ENCODE data around the gene DGAT2L6. TPM values are rescaled to one million over a fixed set of nuclear protein-coding genes. Genes with fewer than 3 reads are reported as not detected.
"Not testable (repeated sequence)": the region's sequence is repeated elsewhere in the genome, so short reads cannot be mapped to it uniquely, and the experiment has no call there.

The DGAT2L6 gene
- total RNA-seq, 2 donors from 2014 or later = not detected

GRCh38 chrX:70196961-70197720 is 19.9 kb downstream of the DGAT2L6 start:
- Histone ChIP-seq H3K27ac (no peak overlapping the region), H3K9me3 (peaks cover 0 to 12% of the 10 kb centered on the region in 2 donors), H3K36me3 (no peaks in the 10 kb centered on the region), H3K4me3 (no peak overlapping the region), H3K4me1 (no peaks in the 10 kb centered on the region), H3K27me3 (no peaks in the 10 kb centered on the region)
- peak; percentile 52 to 72 for TF ChIP-seq CTCF (IDR thresholded peaks at IDR 0.05)
- DNase-seq (ENCODE audit: low spot score) = no peak

GRCh38 chrX:70201732-70202131 is 24.4 kb downstream of the DGAT2L6 start:
- no peaks in the 10 kb centered on the region for H3K9me3 ChIP-seq
- no peaks in the 10 kb centered on the region for H3K4me1 ChIP-seq
- no peak overlapping the region for H3K4me3 ChIP-seq
- no peak for TF ChIP-seq CTCF (IDR thresholded peaks at IDR 0.05)
- H3K36me3 ChIP-seq = no peaks in the 10 kb centered on the region
- DNase-seq (ENCODE audit: low spot score) = no peak
- H3K27me3 ChIP-seq = no peaks in the 10 kb centered on the region
- no peak overlapping the region for H3K27ac ChIP-seq

- TF ChIP-seq CTCF (IDR thresholded peaks at IDR 0.05) = no peak
- DNase-seq (ENCODE audit: low spot score) = no peak
- Histone ChIP-seq H3K4me1 (no peaks in the 10 kb centered on the region), H3K4me3 (no peak overlapping the region), H3K36me3 (no peaks in the 10 kb centered on the region), H3K27me3 (no peaks in the 10 kb centered on the region), H3K27ac (no peak overlapping the region), H3K9me3 (no peaks in the 10 kb centered on the region)
Observed at GRCh38 chrX:70208479-70208878, 31.2 kb downstream of the DGAT2L6 start.

- not testable (repeated sequence) for H3K36me3 ChIP-seq; H3K27me3 ChIP-seq; H3K9me3 ChIP-seq; H3K4me1 ChIP-seq; H3K4me3 ChIP-seq; DNase-seq (ENCODE audit: low spot score); H3K27ac ChIP-seq
Observed at GRCh38 chrX:70209570-70209969, 32.3 kb downstream of the DGAT2L6 start.

GRCh38 chrX:70219938-70220764 is 42.9 kb downstream of the DGAT2L6 start:
- no peaks in the 10 kb centered on the region for H3K4me1 ChIP-seq
- H3K27me3 ChIP-seq = no peaks in the 10 kb centered on the region
- TF ChIP-seq CTCF (IDR thresholded peaks at IDR 0.05) = no peak
- no peaks in the 10 kb centered on the region for H3K36me3 ChIP-seq
- H3K27ac ChIP-seq = peak overlapping the region in 1 of 2 donors; percentile 28
- H3K9me3 ChIP-seq = no peaks in the 10 kb centered on the region
- no peak for DNase-seq (ENCODE audit: low spot score)
- no peak overlapping the region for H3K4me3 ChIP-seq

- no peaks in the 10 kb centered on the region for H3K9me3 ChIP-seq
- no peak overlapping the region for H3K4me3 ChIP-seq
- no peaks in the 10 kb centered on the region for H3K27me3 ChIP-seq
- no peak for TF ChIP-seq CTCF (IDR thresholded peaks at IDR 0.05)
- DNase-seq (ENCODE audit: low spot score) = no peak
- no peaks in the 10 kb centered on the region for H3K36me3 ChIP-seq
- H3K27ac ChIP-seq = no peak overlapping the region
- H3K4me1 ChIP-seq = no peaks in the 10 kb centered on the region
Observed at GRCh38 chrX:70226048-70226447, 48.8 kb downstream of the DGAT2L6 start.

Data from right atrium auricular region (tissue), 2 donors.